ENCODE measurements around the gene BTBD18.
"Not testable (repeated sequence)": the region's sequence is repeated elsewhere in the genome, so short reads cannot be mapped to it uniquely, and the experiment has no call there.

The BTBD18 gene

DNA sequence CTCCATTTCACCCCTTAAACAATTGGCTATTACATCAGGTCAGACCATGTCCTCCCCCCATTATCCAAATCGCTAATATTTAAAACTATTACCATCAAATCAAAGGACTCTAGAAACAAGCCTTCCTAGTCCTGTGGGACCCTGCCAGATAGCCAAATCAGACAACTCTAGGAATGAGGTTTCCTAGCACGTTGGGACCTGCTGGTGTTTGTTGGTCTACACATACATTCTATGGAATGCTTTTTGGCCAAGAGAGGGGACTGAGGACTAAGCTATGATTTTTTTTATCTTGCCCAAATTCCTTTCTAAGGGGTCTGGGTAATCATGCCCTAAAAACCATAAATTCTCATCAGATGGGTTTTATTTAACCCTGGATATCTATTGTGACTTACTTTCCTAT, 24.4 kb downstream of the BTBD18 start:
- DNase-seq = no peak

GRCh38 chr11:57716726-57717125, 34.9 kb downstream of the BTBD18 start:
- DNase-seq = not testable (repeated sequence)

DNA sequence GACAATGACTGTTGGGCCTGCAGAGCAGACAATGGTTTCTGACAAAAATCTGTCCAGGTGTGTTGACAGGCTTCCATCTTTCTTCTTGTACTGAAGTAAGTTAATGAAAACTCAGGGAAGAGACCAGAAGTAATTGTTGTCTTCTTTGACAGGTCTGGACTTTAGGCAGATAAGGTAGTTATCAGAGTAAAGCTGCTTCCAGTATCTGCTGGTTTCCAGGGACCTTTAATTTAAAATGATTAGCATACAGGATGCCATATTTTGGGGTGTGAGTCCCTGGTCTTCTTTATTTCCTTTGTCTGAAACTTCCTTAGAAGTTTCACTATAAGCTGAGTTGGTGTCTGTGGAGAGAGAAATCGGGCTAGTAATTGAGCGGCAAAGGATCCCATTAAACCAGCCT, 37.8 kb downstream of the BTBD18 start:
- no peak for DNase-seq

GRCh38 chr11:57712256-57713150, 39.1 kb downstream of the BTBD18 start, which contains the start of gene TMX2:
TSS of gene TMX2 (plus strand) at chr11:57712593. CDS start at chr11:57712619, 26 bp downstream.
- peak; percentile 87 for DNase-seq

- peak; percentile 69 for DNase-seq
These were observed 40.0 kb downstream of the BTBD18 start, which contains the start of gene MED19 for GRCh38 chr11:57711414-57712255. TSS of gene MED19 (minus strand) at chr11:57712215. CDS start at chr11:57712179, 36 bp downstream.

DNA sequence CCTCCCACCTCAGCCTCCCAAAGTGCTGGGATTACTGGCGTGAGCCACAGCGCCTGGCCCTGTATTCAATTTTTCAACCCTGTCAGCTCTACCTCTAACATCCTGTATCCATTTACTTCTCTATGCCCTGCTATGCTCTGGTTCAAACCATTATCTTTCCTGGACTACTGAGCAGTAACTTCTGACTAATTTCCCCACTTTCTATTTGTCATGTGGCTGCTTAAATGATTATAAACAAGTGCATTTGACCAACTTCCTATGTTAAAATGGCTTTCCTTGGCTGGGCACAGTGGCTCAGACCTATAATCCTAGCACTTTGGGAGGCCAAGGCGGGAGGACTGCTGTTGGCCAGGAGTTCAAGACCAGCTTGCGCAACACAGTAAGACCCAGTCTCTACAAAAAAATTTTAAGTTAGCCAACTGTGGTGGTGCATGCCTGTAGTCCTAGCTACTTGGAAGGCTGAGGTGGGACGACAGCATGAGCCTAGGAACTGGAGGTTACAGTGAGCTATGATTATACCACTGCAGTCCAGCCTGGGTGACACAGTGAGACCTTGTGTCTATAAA, 41.7 kb downstream of the BTBD18 start:
- DNase-seq = no peak

DNA sequence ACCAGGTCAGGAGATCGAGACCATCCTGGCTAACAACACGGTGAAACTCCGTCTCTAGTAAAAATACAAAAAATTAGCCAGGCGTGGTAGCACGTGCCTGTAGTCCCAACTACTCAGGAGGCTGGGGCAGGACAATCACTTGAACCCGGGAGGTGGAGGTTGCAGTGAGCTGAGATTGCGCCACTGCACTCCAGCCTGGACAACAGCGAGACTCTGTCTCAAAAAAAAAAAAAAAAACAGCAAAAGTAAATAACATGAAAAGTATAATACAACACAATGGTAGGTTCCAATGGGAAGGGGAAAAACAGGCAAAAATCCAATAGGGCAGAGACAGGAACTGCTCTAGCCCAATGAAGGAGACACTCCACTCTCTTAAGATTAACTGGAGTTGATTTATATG, 46.2 kb downstream of the BTBD18 start:
- not testable (repeated sequence) for DNase-seq

- no peak for DNase-seq
These were observed 46.7 kb downstream of the BTBD18 start for GRCh38 chr11:57704932-57705331.

DNA sequence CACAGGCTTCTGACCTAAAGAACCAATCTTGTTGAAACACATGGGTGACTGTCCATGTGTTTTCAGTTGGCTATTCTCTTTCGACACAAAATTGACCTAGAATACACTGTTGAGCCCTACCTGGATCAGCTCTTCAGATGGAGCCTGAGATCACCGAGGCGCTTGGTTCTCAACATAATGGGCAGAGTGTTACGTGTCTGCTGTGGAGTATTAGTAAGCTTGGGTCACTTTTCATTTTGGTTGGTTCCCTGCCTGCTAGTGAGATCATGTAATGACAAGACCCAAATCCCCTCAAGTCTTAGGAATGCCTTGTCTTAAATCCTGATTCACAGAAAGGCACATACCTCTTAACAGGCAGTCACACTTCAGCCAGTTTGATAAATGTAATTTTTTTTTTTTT, 48.3 kb downstream of the BTBD18 start:
- no peak for DNase-seq

GRCh38 chr11:57700425-57700824, 51.2 kb downstream of the BTBD18 start:
- no peak for DNase-seq

GRCh38 chr11:57699813-57700212, 51.8 kb downstream of the BTBD18 start:
- DNase-seq = no peak

- no peak for DNase-seq
These were observed 52.7 kb downstream of the BTBD18 start for GRCh38 chr11:57698843-57699365.

Data from effector CD4-positive, alpha-beta T cell (primary cell).